ENCODE measurements around the gene NCK1.

Gene NCK1

DNA sequence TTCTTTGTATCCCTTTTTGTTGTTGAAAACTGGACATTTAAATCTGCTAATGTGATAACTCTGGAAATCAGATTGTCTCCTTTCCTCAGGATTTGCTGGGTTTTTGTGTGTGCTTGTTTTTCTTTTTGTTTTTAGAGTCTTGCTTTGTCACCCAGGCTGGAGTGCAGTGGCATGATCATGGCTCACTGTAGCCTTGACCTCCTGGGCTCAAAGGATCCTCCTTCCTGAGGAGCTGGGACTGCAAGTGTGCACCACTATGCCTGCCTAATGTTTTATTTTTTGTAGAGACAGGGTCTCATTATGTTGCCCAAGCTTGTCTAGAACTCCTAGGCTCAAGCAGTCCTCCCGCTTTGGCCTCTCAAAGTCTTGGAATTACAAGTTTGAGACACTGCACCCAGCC is 51.2 kb downstream of the NCK1 start:
- DNase-seq = no peak

DNA sequence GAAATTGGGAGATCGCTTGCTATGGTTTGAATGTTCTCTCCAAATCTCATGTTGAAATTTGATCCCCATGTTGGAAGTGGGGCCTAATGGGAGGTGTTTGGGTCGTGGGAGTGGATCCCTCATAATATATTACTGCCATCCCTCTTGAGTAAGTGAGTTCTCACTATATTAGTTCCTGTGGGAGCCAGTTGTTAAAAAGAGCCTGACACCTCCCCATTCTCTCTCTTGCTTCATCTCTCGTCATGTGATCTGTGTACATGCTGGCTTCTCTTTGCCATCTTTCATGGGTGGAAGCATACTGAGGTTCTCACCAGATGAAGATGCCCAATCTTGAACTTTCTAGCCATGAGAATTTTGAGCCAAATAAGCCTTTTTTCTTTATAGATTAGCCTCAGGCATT is 52.7 kb downstream of the NCK1 start:
- no peak for DNase-seq

- DNase-seq = no peak
Measured at GRCh38 chr3:136916223-136916622, 54.2 kb downstream of the NCK1 start.

- DNase-seq = no peak
Measured at GRCh38 chr3:136919799-136920580, 58.0 kb downstream of the NCK1 start.

- DNase-seq = no peak
Measured at GRCh38 chr3:136920904-136921611, 59.0 kb downstream of the NCK1 start.

DNA sequence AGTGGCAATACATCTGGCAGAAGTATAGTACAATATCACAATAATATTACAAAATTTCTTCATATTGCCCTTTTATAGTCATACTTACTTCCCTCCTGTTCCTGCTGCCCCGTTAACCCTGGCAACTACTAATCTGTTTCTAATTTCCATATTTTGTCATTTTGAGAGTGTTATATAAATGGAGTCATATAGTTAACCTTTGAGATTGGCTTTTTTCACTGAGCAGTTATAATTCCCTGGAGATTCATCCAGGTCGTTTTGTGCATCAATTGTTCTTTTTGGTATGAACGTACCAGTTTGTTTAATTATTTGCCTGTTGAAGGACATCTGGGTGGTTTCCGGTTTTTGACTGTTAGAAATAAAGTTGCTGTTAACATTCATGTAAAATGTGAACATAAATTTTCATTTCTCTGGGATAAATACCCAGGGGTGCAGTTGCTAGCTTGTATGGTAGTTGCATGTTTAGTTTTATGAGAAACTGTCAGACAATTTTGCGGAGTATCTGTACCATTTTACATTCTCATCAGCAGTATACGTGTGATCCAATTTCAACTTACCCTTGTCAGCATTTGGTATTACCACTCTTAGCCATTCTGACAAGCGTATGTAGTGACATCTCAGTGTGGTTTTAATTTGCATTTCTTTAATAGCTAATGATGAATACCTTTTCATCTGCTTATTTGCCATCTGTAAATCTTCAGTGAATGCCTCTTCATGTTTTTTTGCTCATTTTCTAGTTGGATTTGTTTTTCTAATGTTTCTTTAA is 63.6 kb downstream of the NCK1 start:
- no peak for DNase-seq

GRCh38 chr3:136928240-136928639 is 66.2 kb downstream of the NCK1 start:
- no peak for DNase-seq

DNA sequence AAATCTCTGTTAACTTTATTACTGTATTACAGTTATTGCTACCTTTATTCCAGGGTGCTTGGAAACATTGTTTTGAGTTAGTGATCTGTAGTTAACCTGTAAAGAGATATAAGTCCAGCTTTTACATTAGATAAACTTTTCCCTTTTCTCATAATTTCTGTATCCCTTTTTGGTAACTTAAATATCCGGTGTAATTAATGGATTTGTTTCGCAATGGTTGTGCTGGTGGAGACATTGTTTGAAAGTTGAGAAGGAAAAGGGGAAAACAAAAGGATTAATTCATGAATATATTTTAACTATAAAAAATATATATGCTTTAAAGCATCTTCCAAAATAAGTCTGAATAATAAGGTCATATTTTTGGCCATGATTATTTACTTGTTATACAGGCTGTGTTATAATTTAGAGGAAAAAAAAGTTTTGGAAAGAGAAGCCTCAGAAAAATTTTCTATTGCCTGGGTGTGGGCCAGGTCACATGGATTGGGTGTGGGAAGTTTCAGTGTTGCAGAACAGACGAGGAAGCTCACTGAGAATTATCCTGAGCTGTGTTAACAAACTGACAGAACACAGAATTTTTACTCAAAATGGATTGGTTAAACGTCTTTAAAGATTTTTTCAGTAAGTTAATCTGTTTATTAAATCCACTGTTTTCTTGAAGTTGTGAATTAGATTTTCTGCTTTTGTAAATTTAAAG is 68.1 kb downstream of the NCK1 start:
- DNase-seq = no peak

DNA sequence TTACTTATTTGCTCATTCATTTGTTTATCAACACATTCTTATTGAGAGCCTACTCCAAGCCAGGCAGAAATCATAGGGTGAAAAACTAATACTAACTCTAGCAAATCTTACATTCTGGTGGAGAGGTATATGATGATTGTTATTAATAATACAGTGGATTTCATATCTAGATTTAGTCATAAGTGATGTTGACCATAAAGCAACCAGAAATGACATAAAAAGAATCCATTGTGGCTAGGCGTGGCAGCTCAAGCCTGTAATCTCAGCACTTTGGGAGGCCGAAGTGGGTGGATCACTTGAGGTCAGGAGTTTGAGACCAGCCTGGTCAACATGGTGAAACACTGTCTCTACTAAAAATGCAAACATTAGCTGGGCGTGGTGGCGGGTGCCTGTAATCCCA is 69.6 kb downstream of the NCK1 start:
- DNase-seq = no peak

DNA sequence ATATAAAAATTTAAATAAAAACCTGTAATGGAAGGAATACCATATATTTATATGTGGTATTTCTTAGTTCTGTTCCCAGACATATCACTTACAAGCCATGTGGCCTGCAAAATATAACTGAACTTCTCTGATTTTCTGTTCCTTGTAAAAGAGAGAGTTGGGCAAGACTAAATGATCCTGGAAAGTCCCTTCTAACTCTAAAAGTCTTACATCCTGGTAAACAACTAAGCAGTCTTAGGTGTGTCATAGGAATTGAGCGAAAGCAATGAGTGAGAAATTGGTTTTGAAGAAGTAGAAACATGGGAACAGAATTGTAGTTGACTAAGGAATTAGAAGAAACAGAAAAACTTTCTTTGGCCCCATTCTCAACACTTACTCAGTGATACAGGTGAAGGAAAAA is 70.5 kb downstream of the NCK1 start:
- DNase-seq = no peak

DNA sequence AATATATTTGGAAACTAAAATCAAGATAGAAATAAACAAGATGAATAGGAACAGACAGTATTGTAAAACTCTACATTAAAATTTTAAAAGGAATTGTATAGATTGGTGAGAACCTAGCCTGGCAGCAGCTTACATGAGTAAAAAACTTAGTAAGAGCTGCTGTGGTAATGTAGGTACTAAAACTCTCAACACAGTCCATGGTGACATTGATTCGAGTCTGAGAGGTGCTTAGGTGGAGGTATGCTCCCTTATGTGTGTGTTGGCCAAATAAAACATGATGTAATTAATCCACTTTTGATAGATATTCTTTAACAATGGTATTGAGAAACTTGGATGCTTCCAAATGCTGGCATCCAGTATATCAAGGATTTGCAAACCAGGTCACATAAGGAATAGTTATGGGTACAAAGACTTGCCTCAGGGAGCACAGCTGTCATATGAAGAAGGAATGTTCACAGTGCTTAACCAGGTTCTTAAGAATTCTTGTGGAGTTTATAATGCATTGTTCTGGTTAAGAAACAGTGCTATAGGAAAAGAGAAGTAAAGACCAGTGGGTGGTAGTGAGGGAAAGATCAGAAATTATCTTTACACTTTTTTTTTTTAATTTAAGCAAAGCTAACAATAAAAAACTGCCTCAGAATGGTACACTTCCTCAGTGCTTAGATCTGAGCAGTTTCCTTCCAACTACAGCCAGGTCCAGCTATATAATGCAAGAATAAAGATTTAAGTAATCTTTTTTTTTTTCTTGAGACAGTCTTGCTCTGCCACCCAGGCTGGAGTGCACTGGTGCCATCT is 71.2 kb downstream of the NCK1 start:
- DNase-seq = no peak

DNA sequence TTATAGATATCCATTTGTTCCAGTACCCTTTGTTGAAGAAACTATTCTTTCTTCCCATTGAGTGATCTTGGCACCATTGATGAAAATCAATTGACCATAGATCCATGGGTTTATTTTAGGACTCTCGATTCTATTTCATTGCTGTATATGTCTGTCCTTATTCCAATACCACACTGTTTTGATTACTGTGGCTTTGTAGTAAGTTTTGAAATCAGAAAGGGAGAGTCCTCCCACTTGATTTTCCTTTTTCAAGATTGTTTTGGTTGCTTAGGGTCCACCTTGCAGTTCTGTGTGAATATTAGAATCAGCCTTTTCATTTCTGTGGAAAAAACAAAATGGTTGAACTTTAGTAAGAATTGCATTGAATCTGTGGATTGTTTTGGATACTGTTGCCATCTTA is 75.2 kb downstream of the NCK1 start:
- no peak for DNase-seq

DNA sequence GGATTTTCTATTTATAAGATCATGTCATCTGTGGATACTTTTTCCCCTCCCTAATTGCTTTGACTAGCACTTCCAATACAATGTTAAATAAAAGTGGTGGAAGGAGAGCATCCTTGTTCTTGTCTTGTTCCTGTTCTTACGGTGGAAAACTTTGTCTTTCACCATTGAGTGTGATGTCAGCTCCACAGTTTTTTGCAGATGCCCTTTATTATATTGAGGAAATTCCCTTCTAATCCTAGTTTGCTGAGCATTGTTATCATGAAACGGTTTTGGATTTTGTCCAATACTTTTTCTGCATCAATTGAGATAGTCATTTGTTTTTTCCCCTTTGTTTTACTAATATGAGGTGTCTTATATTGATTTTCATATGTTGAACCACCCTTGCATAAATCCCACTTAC is 75.8 kb downstream of the NCK1 start:
- no peak for DNase-seq

GRCh38 chr3:136938334-136938733 is 76.3 kb downstream of the NCK1 start:
- no peak for DNase-seq

GRCh38 chr3:136939489-136939888 is 77.5 kb downstream of the NCK1 start:
- no peak for DNase-seq

DNA sequence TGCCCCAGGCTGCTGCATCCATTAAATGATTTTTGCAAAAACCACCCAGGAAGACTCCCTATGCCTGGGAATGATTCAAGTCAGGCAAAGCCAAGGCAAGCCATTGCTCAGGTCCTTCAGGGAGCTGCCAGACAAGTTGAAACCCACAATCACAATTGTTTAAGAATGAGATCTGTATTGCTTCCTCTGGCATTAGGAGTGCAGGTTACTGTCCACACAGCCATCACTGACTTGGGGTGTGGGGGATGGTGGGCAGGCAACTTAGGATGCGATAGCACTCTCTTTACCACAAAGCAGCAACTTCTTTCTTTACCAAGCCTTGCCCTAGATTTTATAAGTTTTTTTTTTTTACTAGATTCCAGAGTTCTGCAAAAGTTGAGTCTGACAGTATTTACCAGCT is 80.8 kb downstream of the NCK1 start:
- no peak for DNase-seq

DNA sequence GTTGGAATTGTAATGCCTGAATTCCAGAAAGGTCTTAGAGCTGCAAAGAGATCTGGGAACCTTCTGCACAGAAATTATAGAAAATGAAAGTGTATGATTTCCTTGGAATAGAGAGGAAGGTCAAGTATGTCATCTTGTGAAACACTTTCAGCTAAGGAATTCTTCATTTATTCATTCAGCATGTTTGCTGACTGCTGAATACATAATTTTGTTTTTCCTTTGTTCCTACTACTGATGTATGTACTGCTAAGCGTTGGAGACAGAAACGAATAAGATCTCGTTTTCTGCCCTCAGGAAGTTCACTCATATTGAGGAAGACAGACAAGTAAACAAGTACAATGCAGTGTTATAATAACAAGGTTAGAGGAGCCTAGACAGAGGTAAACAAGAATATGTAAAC is 81.4 kb downstream of the NCK1 start:
- no peak for DNase-seq

DNA sequence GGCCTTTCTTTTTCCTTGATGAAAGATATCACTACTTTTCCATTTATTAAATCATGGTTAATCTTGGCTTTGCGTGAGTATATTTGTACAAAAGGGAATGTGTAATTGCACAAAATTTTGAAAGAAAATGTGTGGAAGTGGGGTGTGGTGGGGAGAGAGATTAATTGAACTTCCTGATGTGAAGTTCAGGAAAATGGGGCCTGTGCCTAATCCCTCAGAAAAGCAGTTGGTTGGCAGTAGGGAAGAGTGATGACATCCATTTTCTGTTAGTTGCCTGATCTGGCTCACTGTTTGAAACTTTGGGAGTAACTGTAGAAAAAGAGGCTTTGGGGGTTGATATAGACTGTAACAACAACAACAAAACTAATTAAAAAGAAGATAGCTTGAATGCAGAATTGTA is 85.0 kb downstream of the NCK1 start:
- DNase-seq = no peak

DNA sequence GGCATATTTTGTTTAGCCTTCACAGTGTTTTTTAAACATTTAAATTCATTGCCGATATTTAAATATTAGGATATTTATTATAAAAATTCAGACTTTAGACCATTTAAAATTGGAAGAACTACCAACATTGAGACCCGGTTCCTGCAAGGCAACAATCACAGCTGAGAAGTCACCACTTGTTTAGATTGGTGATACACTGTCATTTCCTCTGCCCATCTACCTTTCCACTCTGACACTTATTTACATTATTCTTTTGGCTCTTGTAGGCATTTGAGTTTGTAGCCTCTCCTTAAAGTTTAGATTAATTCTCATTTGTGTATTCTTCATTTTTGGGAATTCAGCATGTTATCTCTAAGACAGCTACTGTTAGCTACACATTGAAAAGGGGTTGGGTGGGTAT is 85.5 kb downstream of the NCK1 start:
- DNase-seq = no peak

DNA sequence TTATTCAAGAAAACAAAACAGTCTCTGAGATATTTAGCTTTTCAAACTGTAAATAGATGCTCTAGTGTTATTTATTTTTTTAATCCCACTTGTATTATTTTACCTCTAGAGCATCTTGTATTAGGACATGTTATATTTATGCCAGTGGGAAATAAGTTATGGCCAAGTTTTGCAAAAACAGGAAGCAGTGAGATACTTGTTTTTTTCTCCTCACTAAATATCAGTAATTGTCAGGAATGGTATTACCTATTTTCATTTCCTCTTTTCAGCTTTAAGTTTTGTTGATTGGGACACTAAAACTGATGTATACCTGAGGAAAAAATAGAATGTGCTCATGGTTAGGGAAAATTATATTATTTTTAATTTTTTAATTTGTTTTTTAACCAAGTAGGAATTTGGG is 87.1 kb downstream of the NCK1 start:
- DNase-seq = no peak

DNA sequence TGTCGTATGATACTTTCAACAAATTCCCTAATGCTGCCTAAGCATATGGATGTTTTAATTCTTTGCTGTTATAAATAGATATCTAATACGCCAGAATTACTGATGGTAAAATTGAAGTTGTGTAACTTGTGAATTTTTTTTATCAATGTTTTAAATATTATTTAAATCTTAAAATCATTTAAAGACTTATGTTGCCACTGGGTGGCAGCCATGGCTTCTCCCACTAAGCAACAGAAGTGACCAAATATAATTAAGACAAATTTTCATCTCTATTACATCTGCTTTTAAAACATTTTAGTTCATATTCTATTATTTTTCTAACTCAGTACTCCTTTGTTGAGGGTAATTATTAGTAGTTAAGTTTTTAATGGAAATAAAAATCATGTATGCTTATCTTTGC is 87.7 kb downstream of the NCK1 start:
- DNase-seq = no peak

DNA sequence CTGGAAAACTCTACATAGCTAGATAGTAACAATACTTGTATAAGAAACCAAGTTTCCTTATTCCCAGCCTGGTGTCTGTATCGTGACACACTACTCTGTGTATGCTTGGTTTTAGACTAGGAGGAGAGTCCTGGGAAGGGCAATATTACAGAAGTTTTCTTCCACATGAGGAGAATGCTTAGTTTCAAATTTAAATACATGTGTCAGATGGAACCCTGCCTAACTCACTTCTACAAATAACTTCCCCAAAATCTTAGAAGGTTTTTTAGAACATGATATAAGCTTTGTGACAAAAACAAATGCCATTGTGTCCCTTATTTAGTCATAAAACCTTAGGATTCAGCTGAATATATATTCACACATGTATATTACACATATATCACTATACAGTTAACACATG is 88.6 kb downstream of the NCK1 start:
- DNase-seq = no peak

DNA sequence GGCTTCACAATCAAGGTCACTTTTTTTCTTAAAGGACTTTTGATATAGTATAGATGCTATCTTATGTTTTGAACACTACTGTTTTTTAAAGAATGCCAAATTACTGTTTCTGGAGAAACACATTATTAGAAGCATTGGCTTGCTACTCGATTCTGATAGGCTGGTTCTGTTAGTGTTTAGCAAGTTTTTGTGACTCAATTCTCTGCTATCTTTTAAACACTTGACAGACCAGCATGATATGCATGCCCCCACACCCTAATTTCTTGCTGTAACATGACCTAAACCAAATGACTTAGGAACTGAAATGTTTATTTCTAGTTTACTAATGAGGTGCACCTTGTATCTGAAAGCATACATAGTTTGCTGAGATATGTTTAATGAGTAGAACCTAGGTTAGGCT is 90.3 kb downstream of the NCK1 start:
- no peak for DNase-seq
